NCI-H1417 treated with DMSO at 0.1 percent for 48 hours (cell line): ENCODE results near the gene ITPK1.

Source experiments
- DNase-seq: peaks from one replicate; lab custom pipeline; 2025; lab: John Stamatoyannopoulos, UW

The ITPK1 gene

DNA sequence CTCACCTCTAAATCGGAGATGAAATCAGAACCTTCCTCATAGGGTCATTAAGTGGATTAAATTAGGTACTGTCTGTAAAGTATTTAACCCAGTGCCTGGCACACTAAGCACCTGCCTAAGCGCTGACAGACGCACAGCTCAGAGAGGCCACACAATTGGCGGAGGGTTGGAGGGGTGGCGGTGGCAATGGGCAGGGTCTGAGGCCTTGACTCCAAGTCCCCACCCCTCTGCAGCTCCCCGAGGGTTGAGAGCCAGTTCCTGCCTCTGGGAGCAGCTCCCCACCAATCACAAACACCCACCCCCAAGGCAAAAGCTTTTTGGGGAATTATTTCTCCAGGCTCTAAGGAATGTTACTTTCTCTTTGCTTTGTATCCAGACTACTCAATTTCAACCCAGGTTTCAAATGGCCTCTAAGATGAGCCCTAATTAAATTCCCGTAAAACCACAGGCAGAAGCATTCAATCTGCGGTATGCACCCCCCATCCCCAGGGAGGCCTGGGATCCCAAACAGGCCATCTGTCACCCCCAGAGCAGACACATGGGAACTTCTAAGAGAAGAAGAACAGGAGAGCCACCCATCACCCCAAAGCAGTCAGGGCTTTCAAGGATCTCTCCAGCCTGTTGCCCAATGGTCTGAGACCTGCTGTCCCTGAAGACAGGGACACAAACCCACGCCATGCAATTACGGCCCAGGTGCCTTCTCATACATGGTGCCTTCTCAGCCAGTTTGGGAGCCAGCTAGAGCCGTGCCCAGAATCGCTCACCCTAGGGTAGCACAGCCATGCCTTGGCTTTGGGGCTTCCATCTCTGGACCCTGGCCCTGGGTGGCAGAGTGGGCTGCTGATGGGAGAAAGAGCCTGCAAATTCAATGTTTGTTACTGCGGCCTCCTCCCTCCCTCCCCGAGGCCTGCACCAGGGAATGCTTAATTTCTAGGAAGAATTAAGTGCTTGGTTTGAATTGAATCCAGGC, 126.7 kb downstream of the ITPK1 start:
- DNase-seq = no peak

DNA sequence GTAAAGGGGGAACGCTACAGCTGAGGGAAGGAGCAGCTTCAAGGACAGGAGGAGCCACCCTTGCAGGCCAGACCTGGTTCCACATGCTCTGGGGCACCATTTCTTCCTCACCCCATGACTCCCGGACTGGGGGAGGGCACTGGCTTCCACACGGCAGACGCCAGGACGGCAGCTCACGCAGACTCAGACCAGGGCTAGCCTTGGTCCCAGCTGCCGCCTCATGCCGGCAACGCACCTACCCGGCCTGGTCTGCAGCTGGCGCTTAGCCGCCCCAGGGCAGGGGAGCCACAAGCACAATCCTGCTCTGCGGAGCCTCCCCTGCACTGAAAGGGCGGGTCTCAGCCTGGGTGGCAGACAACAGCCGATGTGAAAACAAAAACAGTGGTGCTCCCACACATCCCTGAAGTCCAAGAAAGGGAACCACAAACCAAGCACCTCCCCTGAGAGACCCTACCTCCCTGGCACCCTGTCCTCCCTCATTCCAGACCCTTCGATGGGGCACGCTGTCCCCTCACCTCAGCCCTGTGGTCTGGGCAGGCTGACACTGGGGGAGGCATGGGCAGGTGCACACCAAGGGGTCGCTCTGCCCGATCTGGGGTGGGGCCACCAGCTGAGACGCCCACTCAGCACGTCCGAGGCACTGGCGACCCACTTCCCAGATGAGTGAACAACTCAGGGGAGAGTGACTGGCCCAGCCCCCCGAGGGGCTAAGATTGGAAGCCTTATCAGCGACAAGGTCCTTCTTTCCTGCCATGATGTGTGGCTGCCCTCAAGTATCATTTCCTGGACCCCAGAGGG, 127.8 kb downstream of the ITPK1 start:
- no peak for DNase-seq

DNA sequence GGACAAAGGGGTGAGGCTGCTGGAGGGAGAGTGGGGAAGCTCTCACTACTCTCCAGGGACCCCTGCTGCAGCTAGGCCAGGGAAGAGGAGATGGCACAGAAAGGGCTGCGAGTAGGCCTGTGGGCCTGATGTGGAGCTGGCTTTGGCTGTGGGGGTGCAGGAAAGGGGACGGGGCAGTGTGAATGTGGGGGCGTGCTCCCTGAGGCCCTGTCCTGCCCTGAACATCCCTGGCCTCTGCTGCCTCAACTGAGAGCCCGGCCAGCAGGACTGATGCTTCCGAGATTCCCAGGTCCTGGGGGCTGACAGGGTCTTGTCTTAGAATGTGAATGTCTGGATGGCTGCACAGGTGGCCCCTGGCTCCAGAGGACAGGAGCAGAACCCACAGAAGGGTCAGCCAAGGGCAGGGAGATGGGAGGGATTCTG, 128.6 kb downstream of the ITPK1 start:
- DNase-seq = no peak

DNA sequence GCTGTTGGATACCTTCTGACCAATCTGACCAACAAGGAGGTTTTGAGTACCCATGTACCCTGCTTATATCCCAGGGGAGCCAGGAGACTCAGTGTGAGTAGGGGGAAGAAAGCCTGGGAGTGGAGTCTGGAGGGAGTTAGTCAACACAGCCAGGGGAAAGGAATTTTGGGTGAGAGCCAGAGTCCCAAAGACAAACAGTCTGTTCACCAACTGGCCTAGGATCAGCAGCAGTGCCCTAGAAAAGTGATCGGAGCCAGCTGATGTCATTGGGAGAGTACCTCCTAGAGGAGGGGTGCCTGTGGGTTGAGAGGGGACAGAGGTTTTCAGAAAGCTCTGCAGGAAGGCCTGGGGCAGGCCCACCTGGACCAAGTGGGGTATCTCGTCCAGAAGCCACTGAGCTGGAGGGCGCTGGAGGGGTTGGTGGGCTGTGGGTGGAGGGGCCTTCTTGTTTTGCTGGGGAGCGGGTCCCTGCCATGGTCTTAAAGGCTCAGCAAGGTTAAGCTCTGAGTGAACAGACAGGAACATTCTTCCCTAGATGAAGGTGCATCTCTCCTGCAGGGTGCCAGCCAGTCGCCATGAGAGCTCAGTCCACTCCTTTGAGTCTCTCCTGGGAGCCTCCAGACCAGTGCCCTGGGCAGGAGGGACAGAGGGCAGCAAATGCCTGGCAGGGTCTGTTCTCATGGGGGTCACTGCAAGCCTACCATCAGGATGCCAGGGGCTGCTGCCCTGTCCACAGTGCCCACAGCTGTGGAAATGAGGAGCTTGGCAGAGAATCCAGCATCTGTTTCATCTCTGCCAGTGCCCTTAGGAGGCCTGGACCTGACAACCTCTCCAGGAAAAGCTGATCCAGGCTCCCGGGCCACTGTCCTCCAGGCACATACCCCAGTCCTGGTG, 129.2 kb downstream of the ITPK1 start:
- DNase-seq = no peak

DNA sequence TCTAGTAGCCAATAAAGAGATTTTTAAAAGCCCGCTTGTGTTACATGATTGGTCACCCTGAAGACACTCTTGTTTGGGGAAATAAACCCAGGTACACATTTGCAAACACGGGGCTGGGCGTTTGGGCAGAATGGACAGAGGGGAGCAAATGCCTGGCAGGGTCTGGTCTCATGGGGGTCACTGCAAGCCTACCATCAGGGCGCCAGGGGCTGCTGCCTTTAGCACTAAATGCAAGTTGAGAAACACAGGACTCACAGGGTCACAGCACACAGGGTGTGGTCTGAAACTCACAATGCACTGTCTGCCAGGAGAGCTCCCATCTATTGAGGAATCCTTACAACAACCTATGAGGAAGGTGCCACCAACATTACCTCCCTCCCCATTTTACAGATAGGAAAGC, 130.2 kb downstream of the ITPK1 start:
- DNase-seq = no peak

DNA sequence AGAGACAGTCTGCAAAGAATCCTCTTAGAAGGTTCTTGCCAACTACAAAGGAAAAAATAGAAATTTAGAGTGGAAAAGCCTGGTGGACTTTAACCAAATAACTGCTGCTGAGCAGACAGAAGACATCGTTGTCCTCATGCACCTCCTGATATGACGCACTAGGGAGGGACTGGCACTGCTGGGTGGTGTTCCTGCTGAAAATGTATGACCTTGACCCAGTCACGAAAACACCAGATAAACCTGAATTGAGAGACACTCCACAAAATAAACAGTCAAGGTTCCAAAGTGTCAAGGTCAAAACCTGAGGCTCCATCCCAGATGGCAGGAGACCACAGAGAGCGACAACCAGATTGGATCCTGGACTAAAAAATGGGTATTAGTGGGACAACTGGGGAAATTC, 130.8 kb downstream of the ITPK1 start:
- DNase-seq = no peak

DNA sequence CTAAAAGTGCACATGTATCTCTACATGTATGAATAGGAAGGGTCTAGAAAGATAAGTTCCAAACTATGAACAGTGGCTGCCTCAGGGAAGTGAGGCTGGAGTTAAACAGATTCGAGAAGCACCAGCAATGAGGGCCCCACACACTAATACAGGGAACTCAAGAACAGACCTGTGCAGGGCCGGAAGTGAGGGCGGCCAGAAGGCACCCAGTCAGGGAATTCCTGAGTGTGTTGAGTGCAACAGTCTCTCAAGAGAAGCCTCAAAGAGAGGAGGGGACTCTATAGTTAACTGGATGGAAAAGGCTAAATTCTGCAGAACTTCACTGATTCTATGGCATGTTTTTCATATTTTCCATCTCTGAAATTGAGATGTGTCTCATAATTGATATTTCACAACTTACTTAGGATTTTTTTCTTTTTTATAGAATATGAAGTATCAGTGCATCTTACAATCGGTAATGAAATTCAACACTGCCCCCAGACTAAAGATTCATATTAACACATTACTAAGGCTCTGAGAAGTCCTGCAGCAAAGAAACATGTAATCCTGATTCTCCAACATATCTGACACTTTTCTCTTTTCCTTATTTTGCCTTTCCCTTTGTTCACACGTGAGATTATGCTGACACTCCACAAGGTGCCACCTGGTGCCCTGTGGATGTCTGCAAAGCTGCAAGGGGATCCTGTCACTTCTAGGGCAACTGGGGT, 131.5 kb downstream of the ITPK1 start:
- DNase-seq = no peak

DNA sequence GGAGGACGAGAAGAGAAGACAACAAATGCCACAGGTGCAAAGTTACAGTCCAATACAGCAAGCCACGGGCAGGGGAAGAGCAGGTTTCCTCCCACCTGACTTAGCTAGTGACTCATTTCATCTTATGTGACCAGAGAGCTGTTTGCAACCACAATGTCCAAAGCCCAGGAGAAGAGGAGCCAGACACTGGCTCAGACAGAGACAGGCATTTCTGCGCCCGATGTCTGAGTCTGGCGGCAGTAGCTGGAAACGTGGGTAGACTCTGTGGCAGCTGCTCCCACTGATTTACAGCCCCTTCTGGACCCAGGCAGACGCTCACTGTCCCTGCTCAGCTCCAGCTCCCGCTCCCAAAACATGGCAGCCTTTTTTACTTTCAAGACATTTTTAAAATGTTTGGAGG, 132.8 kb downstream of the ITPK1 start:
- no peak for DNase-seq

DNA sequence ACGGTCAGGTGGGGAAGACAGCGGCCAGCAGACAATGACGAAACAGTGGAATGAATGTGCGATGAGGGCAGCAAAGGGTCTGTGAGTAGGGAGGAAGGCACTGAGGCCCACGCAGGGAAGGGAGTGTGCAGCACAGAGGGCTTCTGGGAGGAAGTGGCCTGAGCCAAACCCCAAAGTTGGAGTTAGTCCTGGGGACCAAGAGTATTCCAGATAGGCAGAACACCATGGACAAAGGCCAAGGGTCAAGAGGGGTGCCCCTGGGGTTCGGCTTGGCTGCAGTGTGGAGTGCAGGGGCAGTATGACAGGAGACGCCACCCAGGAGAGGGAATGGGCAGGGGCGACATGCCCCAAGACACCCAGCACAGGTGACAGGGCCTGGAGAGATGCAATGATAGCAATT, 134.0 kb downstream of the ITPK1 start:
- no peak for DNase-seq

DNA sequence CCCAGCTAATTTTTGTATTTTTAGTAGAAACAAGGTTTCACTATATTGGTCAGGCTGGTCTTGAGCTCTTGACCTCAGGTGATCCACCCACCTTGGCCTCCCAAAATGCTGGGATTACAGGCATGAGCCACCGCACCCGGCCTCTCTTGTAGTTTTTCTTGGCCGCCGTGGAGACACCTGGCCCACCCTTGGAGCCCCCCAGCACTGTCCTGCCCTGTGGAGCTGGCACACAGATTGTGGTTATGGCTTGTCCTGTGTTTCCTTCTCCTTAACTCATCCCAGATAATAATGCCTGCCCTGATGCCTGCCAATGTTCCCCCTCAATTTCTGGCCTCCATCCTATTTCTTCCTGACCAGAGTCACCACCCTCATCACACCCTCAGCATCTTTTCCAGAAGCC, 134.9 kb downstream of the ITPK1 start:
- no peak for DNase-seq

DNA sequence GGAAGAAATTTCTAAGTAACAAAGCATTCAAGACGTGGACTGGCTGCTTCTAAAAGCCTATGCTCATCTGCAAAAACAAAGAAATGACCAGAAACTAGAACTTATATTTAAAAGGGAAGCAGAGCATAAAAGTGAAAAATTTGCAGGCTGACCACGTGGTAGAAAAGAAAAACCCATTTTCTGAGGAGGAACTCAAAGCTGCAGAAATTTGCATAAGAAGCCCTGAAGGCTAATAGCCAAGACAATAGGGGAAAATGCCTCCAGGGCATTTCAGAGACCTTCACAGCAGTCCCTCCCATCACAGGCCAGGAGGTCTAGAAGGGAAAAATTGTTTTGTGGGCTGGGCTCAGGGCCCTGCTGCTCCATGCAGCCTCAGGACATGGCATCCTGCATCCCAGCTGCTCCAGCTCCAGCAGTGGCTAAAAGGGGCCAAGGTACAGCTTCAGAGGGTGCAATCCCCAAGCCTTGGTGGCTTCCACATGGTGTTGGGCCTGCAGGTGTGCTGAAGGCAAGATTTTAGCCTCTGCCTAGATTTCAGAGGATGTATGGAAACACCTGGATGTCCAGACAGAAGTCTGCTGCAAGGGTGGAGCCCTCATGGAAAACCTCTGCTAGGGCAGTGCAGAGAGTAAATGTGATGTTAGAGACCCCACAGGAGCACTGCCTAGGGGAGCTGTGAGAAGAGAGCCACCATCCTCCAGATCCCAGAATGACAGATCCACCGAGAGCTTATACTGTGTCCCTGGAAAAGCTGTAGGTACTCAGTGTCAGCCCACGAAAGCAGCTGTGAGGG, 137.3 kb downstream of the ITPK1 start:
- no peak for DNase-seq

DNA sequence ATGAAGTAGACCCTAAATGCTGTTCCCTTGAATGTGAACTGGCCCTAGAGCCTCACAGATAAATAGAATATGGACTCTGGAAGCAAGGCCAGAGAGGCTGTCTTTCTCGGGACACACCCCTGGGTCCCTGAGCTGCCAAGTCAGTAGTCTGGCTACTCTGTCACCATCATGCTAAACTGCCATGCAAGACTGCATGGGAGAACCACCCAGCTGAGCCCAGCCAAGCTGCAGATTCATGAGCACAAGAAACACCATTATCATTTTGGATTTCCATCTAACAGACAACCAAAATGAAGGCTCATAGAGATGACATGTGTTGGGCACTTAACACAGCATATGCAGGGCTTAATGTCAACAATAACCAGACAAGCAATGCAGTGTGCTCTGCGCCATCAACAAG, 139.5 kb downstream of the ITPK1 start:
- DNase-seq = no peak

DNA sequence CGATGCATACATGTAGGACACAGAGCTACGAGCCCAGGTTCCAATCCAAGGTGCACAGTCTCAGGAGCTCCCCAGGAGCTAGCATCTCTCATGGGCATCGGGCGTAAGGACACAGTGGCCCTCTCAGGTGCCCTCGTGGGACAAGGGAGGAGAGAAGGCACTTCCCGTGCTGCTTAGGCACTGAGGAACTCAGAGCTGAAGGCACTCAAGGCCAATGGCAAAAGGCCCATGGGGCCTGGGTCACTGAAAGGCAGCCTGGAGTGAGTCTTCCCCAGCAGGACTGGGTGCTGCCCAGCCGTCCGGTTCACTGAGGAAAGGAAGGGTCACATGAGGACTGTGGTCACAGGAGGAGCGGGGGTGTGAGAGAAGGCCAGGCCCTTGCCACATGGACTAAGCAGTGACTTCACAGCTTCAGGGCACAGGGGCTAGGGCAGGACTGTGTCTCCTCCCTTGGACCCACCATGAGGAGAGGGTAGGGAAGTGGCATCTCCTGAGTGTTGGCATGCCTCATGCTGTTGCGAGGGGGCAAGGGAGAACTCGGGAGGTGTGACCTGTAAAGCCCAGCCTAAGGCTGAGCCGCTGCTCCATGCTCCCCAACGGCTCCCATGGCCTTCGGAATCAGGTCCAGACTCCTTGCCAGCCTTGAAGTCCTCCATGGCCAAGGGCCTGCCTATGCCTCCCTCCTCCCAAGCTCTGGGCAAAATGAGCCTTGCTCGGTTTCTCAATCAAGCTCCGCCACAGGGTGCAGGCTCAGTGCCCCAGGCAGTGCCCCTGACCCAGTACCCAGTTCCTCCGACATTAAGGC, 141.0 kb downstream of the ITPK1 start:
- DNase-seq = no peak

DNA sequence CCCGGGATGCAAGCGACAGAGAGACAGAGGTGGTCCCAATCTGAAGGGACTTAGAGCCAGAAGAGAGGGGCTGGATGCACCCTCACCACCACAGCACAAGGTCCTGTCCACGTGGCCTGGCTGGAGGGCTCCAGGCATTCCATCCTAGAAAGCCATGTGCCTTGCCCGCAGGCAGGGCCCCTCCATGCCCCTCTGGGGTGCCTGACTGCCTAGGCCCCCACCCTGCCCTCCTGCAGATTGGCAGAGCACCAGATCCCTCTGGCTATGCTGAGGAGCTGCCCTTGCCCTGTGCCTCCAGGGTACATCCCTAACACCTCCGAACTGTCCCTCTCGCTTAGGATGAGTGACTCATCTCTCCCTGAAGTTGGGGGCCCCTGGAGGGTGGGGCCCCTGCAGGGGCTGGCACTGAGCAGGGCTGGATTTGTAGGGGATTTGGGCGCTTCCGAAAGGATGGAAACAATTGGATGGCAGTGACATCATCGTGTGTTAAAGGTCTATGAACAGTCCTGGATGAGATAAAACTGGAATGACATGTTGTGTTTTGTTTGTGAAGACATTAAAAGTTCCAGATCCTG, 141.8 kb downstream of the ITPK1 start:
- no peak for DNase-seq

DNA sequence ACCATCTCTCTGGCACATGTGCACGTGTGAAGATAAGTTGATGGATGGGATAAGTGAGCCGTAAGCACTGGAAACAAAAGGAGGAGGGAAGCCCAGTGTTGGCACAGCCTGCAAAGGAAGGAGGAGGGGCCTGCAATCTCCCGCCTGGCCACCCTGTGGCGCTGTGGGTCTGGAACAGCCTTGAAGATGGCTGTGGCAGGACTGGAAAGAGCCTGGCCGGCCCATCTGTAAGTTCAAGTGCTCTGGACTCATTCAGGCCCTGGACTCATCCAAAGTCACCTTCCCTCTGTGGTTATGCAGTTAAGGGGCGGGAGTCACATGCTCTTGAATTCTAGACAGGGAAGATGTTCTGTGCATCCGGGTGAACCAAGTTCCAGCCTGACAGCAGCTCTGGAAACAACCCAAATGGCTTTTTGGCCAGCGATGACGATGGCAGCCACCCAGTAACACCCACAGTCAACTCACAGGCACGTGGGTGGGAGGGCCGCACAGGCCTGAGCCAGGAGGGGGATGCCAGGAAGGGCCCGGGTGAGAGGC, 142.4 kb downstream of the ITPK1 start:
- DNase-seq = no peak

DNA sequence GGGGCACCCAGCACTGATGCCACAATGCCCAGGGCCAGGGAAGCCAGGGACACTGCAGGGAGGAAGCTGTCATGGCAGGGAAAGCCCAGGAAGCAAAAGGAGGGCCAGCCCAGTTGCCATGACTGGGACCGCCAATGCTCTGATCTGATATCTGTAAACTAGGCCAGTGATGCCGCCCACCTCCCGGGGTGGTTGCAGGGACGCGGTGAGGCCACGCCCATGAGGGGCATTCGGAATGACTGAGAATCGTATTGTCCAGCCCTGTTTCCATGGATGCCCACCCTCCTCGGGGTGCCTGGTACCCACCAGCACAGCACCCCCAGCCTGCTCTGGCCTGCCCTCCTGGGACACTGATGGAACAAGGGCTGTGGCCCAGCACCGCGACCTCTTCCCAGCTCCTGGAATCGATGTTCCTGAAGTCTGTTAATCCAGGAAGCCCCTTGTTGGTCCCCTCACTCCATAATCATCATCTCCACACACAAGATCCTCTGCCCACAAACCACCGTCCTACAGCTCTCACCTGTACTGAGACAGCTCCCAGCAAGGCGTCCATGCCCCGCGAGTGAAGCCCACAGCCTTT, 144.0 kb downstream of the ITPK1 start:
- DNase-seq = no peak

DNA sequence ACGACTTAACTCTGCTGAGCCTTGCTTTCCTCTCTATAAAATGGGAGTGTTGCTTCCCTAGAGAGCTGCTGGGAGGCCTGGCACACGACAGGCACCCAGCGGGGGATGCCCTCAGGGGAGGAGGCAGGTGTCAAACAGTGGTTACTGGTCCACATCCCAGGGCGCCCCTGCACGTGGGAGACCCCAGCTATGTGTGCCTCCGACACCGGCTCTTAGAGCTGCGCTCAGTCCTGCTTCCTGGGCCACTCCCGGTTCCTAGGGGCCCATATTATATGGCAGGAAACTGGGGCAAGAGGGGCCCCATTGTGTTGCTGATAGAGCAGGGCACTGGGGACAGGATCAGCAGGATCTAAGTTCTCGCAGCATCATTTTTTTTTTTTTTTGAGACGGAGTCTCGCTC, 145.5 kb downstream of the ITPK1 start:
- no peak for DNase-seq

DNA sequence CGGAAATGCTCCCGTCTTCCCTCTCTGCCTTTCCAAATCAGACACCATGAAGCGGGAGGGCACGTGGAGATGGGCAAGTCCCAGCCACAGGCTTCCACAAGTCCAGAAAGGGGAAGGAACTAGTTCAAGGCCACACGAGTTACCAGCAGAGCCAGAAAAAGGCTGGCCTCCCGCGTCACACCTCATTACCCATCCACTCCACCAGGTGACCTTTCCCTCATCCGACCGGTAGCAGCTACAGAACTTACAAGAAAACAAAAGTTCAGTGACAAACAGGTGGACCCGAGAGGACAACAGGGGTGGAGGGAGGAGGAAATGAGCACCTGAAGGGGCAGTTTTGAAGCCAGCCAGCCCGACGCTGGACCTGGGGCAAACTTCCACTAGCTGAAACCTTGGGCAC, 145.9 kb downstream of the ITPK1 start:
- no peak for DNase-seq

DNA sequence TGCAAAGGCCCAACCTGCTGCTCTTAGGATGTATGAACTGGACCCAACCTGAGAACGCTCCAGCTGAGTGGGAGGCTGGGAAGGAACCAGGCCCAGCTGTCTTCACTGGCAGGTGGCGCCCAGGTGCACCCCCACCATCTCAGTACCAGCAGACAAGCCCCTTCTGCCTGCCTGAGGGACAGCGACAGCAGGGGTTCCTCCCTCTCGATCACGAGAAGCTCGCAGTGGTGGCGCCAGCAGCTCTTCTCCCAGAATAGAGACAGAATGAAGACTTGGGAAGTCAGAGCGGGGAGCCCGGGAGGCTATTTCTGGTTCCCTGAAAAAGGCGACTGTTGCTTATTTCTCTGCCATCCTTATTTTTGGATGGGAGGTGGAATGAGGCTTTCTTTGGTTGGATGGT, 146.3 kb downstream of the ITPK1 start:
- no peak for DNase-seq
